HepG2 (cell line): Measurements from ENCODE around the gene ATP5F1E. TPM values are rescaled to one million over a fixed set of nuclear protein-coding genes. Genes with fewer than 3 reads are reported as not detected.

Experiments used
- ATAC-seq: fragments of 200-7000 bp; cut with Tn5 transposase; 3 replicates; pipeline ENCODE4 v1.9.1; 2020; ENCODE audit warnings: mild to moderate bottlenecking, moderate library complexity
- BruUV-seq: library from RNA; stranded (reverse); fragments of 400-500 nt; replicated peaks from 2 replicates; lab custom pipeline; 2021; lab: Mats Ljungman, UMichigan
- CTCF ChIA-PET: fragments of 300-600 bp; formaldehyde crosslinking; extraction: SDS; loops from one replicate; lab custom pipeline; 2021; ENCODE audit warnings: low total read pairs, inconsistent platforms, low intra/inter-chr PET ratio; lab: Yijun Ruan, JAX
- POLR2A ChIA-PET: fragments of 350-600 bp; sonication (Branson Sonifier 250); formaldehyde crosslinking; loops from one replicate; lab custom pipeline; 2020; ENCODE audit warnings: antibody characterized with exemption, inconsistent platforms; lab: Yijun Ruan, JAX
- DNase-seq: peaks from one replicate; pipeline ENCODE4 v3.0.0-alpha.2; 2015; ENCODE audit warnings: low spot score
- FAIRE-seq: peaks from 3 replicates; lab custom pipeline; 2011; peaks lifted over from hg19 to GRCh38; lab: Jason Lieb, UNC
- H2AFZ ChIP-seq: one replicate; pipeline ENCODE4 v1.6.1; 2011; ENCODE audit warnings: low read length, inconsistent platforms
- H3K27ac ChIP-seq: fragments of 300-600 bp; 3 replicates; pipeline ENCODE4 v1.8.0; 2011; ENCODE audit warnings: mixed run types, mild to moderate bottlenecking, mixed read lengths, low read length, inconsistent platforms; ENCODE audit not compliant: insufficient read depth; ENCODE audit errors: extremely low read length
- H3K27me3 ChIP-seq, 2 experiments: fragments of 200-600 bp in 1 of 2; 2 replicates in 1 of 2; 3 replicates in 1 of 2; pipeline versions ENCODE4 v1.6.0 to v1.8.0; 2011; ENCODE audit warnings: low read length in 2 of 2, mild to moderate bottlenecking in 2 of 2, moderate library complexity in 2 of 2, inconsistent platforms in 1 of 2; ENCODE audit not compliant: insufficient read depth in 2 of 2, control insufficient read depth in 1 of 2
- H3K36me3 ChIP-seq, 2 experiments: fragments of 200-600 bp in 1 of 2; replicated peaks in 1 of 2; 2 replicates in 1 of 2; 3 replicates in 1 of 2; pipeline versions ENCODE4 v1.5.1 to v1.8.0; 2011; ENCODE audit warnings: low read length in 2 of 2, inconsistent platforms in 1 of 2; ENCODE audit not compliant: insufficient read depth in 2 of 2, control insufficient read depth in 1 of 2
- H3K4me1 ChIP-seq: 2 replicates; pipeline ENCODE4 v1.5.1; 2012; ENCODE audit warnings: low read length, inconsistent platforms; ENCODE audit not compliant: insufficient read depth
- H3K4me2 ChIP-seq: 2 replicates; pipeline ENCODE4 v1.6.0; 2011; ENCODE audit warnings: low read depth, low read length, inconsistent platforms
- H3K4me3 ChIP-seq, 3 experiments: fragments of 200-600 bp in 1 of 3; sonication (generic), shearing (Covaris generic) in 1 of 3; replicated peaks in 1 of 3; 2 replicates each; pipeline ENCODE4 v1.5.1; 2011 to 2016; ENCODE audit warnings: low read length in 3 of 3, inconsistent platforms in 2 of 3, low read depth in 2 of 3, mild to moderate bottlenecking in 2 of 3, control low read depth in 1 of 3, mixed read lengths in 1 of 3; ENCODE audit not compliant: insufficient read depth in 1 of 3
- H3K79me2 ChIP-seq: one replicate; pipeline ENCODE4 v1.6.1; 2011; ENCODE audit warnings: low read length, inconsistent platforms; ENCODE audit not compliant: insufficient read depth
- H3K9ac ChIP-seq: 2 replicates; pipeline ENCODE4 v1.6.0; 2011; ENCODE audit warnings: mild to moderate bottlenecking, low read depth, low read length, inconsistent platforms; ENCODE audit not compliant: insufficient read depth
- H3K9me3 ChIP-seq: 2 replicates; pipeline ENCODE4 v1.5.1; 2012; ENCODE audit warnings: mild to moderate bottlenecking, low read length
- H4K20me1 ChIP-seq: 2 replicates; pipeline ENCODE4 v1.6.0; 2011; ENCODE audit warnings: inconsistent platforms, mild to moderate bottlenecking, low read length, moderate library complexity; ENCODE audit not compliant: insufficient read depth
- BRCA1 ChIP-seq: sonication (generic); formaldehyde crosslinking; IDR thresholded peaks from 2 replicates; pipeline ENCODE4 v1.4.0; 2020; ENCODE audit warnings: missing genetic modification reagents
- HCFC1 ChIP-seq: fragments of 150-350 bp; IDR thresholded peaks from 2 replicates; pipeline ENCODE4 v1.6.1; 2014; ENCODE audit warnings: low read depth, low read length
- HNRNPH1 ChIP-seq: fragments of 200-400 bp; formaldehyde crosslinking; optimal IDR thresholded peaks from 2 replicates; pipeline ENCODE3; 2017; ENCODE audit warnings: mild to moderate bottlenecking, low read depth, low read length
- NCOA2 ChIP-seq: sonication (generic); formaldehyde crosslinking; IDR thresholded peaks from 2 replicates; pipeline ENCODE4 v1.8.0; 2022; ENCODE audit warnings: inconsistent platforms
- RFXAP ChIP-seq: sonication (generic); formaldehyde crosslinking; IDR thresholded peaks from 2 replicates; pipeline ENCODE4 v1.4.0; 2020; ENCODE audit warnings: missing genetic modification reagents, borderline replicate concordance
- SETDB1 ChIP-seq: sonication (generic); formaldehyde crosslinking; IDR thresholded peaks from 2 replicates; pipeline ENCODE4 v1.5.1; 2020; ENCODE audit warnings: missing genetic modification reagents, mild to moderate bottlenecking, borderline replicate concordance
- TEAD3 ChIP-seq: optimal IDR thresholded peaks from 2 replicates; pipeline ENCODE3; 2016; ENCODE audit warnings: borderline replicate concordance
- ZBTB38 ChIP-seq: sonication (generic); formaldehyde crosslinking; IDR thresholded peaks from 2 replicates; pipeline ENCODE4 v1.5.1; 2020; ENCODE audit warnings: mild to moderate bottlenecking, missing genetic modification reagents
- ZNF17 ChIP-seq: sonication (generic); formaldehyde crosslinking; IDR thresholded peaks from 2 replicates; pipeline ENCODE4 v1.5.0; 2020; ENCODE audit warnings: mild to moderate bottlenecking, missing genetic modification reagents
- ZNF20 ChIP-seq: sonication (generic); formaldehyde crosslinking; IDR thresholded peaks from 2 replicates; pipeline ENCODE4 v1.4.0; 2020; ENCODE audit warnings: mild to moderate bottlenecking, moderate library complexity, missing genetic modification reagents
- WGBS: methylation state at CpG from one replicate; pipeline ENCODE4 v1.1.6; 2017; ENCODE audit warnings: low lambda C conversion rate; 5-methylcytosine and 5-hydroxymethylcytosine counted together
- in situ Hi-C: cut with HindIII; loops from 2 replicates; pipeline ENCODE4 v1.10.0; 2017; ENCODE audit warnings: low pct_unique_long_range_greater_than_20kb; ENCODE audit not compliant: extremely low pct_ligation_motif_present
- intact Hi-C: fragments of 100-400 bp; cut with micrococcal nuclease; formaldehyde crosslinking; loops from one replicate; pipeline ENCODE4 v1.10.0; 2022; ENCODE audit not compliant: unreplicated experiment
- polyA plus RNA-seq, 8 experiments: library from polyadenylated mRNA; depleted of rRNA in 3 of 8; stranded (reverse) in 7 of 8; unstranded in 1 of 8; fragments of >200 nt; fragmentation: Illumina TruSeq in 4 of 8; extraction: Trizol in 4 of 8; gene quantifications; 2 replicates each; pipeline versions ENCODE4 v1.2.1 to v1.2.3, GENCODE V29; 2011 to 2016; ENCODE audit warnings: low read depth in 4 of 8, missing spikeins in 1 of 8, mixed read lengths in 1 of 8; ENCODE audit not compliant: insufficient read depth in 1 of 8
- total RNA-seq, 5 experiments: library from RNA; depleted of rRNA; stranded (reverse); fragments of >200 nt; fragmentation: Illumina TruSeq; extraction: Trizol; gene quantifications; 2 replicates each; pipeline ENCODE4 v1.2.3, GENCODE V29; 2016; ENCODE audit warnings: low read depth in 1 of 5
- TF ChIP-seq, protein P1 (sequence below): sonication (generic); formaldehyde crosslinking; IDR thresholded peaks from 2 replicates; pipeline ENCODE4 v1.4.0; 2020; ENCODE audit warnings: mild to moderate bottlenecking, missing genetic modification reagents
- TF ChIP-seq, protein P2 (sequence below): sonication (generic); formaldehyde crosslinking; IDR thresholded peaks from 2 replicates; pipeline ENCODE4 v1.5.0; 2020; ENCODE audit warnings: missing genetic modification reagents
- TF ChIP-seq, protein P3 (sequence below): sonication (generic); formaldehyde crosslinking; IDR thresholded peaks from 2 replicates; pipeline ENCODE4 v1.5.1; 2020; ENCODE audit warnings: mild to moderate bottlenecking, missing genetic modification reagents, moderate library complexity

ATP5F1E gene
- total and polyA plus RNA-seq, 2 of the 13 experiments (the other 11 are each of a cell fraction or from before 2014, with no cell fraction given), result 121 to 134 TPM

DNA sequence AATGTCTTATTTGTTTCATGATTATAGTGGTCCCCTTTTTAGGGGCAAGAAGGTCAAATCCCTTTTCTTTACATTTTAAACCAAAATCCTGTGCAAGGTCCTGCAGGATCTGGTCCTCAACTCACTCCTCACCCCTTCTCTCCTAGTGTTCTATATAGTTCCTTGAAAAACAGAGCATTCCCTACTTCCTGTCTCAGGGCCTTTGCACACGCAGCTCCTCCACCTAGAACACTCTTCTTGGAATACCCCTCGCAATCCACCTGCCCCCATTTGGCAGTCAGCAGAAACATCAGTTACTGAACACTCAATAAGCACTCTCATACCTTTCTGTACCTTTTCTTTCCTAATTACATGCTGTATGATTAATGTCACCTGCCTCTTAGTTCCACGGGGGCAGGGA lies 3.2 kb upstream of the ATP5F1E start:
- peaks cover 32% of the 10 kb centered on the region for H3K79me2 ChIP-seq
- peaks cover 27% of the 10 kb centered on the region for H3K4me1 ChIP-seq
- ATAC-seq, result no peak
- peaks cover 0 to 1% of the 10 kb centered on the region in 2 experiments; a peak in 1 of 5 replicates for H3K36me3 ChIP-seq
- 0 out of 2 replicates have a peak, but pooled peaks cover 4% of the 10 kb centered on the region for H4K20me1 ChIP-seq
- H3K9ac ChIP-seq, result no peak overlapping the region
- H3K27ac ChIP-seq, result no peak overlapping the region
- BruUV-seq, result no TSS peak
- in situ Hi-C loops (no loop called here), intact Hi-C loops (no loop called here)
- CTCF ChIA-PET, result no interaction called here
- POLR2A ChIA-PET, result no interaction called here
- no peaks in the 10 kb centered on the region; a peak in 1 of 5 replicates for H3K27me3 ChIP-seq
- no peak overlapping the region for H2AFZ ChIP-seq
- H3K4me3 ChIP-seq, result no peak overlapping the region
- WGBS, result 74% methylated on average over 3 of the region's 3 CpGs
- no peak overlapping the region for H3K4me2 ChIP-seq
- H3K9me3 ChIP-seq, result no peaks in the 10 kb centered on the region
- DNase-seq, result no peak
- no peak for FAIRE-seq
- TF ChIP-seq HCFC1 (no peak), ZNF17 (CRISPR knock-in tag) (no peak), NCOA2 (CRISPR knock-in tag) (no peak), SETDB1 (CRISPR knock-in tag) (no peak), ZBTB38 (CRISPR knock-in tag) (no peak), TEAD3 (no peak), BRCA1 (CRISPR knock-in tag) (no peak), HNRNPH1 (no peak), RFXAP (CRISPR knock-in tag) (no peak), ZNF20 (CRISPR knock-in tag) (no peak)
- TF ChIP-seq, protein P1, sequence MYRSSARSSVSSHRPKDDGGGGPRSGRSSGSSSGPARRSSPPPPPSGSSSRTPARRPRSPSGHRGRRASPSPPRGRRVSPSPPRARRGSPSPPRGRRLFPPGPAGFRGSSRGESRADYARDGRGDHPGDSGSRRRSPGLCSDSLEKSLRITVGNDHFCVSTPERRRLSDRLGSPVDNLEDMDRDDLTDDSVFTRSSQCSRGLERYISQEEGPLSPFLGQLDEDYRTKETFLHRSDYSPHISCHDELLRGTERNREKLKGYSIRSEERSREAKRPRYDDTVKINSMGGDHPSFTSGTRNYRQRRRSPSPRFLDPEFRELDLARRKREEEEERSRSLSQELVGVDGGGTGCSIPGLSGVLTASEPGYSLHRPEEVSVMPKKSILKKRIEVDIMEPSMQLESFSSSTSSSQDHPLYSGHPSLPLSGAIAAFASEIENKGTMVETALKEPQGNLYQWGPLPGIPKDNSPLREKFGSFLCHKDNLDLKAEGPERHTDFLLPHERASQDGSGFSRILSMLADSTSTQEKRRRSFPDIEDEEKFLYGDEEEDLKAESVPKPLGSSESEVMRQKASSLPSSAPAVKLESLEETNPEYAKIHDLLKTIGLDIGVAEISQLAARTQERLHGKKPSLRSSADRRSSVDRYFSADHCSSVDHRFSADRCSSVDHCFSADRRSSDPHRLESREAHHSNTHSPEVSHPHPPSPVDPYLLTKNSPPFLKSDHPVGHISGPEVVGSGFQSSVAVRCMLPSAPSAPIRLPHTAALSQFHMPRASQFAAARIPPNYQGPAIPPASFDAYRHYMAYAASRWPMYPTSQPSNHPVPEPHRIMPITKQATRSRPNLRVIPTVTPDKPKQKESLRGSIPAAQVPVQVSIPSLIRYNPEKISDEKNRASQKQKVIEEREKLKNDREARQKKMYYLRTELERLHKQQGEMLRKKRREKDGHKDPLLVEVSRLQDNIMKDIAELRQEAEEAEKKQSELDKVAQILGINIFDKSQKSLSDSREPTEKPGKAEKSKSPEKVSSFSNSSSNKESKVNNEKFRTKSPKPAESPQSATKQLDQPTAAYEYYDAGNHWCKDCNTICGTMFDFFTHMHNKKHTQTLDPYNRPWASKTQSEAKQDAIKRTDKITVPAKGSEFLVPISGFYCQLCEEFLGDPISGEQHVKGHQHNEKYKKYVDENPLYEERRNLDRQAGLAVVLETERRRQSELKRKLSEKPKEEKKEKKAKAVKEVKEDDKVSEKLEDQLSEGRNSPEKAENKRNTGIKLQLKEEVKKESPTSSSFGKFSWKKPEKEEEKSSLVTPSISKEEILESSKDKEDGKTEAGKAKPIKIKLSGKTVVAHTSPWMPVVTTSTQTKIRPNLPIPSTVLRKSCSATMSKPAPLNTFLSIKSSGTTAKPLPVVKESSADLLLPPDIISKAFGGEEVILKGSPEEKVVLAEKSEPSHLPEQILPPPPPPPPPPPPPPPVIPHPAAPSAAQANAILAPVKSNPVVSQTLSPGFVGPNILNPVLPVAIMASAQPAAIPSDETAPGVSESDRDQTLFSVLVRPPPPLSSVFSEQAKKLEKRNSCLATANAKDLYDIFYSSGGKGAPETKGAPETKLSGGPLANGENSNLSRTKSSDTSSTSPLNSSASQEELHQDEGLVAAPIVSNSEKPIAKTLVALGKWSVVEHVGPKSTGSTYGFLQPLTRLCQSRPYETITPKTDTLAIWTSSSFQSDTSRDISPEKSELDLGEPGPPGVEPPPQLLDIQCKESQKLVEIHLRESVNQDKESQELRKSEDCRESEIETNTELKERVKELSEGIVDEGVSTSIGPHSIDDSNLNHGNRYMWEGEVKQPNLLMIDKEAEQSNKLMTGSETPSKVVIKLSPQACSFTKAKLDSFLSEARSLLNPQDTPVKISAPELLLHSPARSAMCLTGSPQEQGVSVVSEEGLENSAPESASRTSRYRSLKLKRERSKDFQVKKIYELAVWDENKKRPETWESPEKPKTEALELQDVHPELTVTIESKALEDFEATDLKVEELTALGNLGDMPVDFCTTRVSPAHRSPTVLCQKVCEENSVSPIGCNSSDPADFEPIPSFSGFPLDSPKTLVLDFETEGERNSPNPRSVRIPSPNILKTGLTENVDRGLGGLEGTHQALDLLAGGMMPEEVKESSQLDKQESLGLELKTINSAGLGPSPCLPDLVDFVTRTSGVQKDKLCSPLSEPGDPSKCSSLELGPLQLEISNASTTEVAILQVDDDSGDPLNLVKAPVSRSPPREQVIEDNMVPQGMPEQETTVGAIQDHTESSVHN (CRISPR knock-in tag), result no peak
- TF ChIP-seq, protein P2, sequence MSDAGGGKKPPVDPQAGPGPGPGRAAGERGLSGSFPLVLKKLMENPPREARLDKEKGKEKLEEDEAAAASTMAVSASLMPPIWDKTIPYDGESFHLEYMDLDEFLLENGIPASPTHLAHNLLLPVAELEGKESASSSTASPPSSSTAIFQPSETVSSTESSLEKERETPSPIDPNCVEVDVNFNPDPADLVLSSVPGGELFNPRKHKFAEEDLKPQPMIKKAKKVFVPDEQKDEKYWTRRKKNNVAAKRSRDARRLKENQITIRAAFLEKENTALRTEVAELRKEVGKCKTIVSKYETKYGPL, result no peak
- TF ChIP-seq, protein P3, sequence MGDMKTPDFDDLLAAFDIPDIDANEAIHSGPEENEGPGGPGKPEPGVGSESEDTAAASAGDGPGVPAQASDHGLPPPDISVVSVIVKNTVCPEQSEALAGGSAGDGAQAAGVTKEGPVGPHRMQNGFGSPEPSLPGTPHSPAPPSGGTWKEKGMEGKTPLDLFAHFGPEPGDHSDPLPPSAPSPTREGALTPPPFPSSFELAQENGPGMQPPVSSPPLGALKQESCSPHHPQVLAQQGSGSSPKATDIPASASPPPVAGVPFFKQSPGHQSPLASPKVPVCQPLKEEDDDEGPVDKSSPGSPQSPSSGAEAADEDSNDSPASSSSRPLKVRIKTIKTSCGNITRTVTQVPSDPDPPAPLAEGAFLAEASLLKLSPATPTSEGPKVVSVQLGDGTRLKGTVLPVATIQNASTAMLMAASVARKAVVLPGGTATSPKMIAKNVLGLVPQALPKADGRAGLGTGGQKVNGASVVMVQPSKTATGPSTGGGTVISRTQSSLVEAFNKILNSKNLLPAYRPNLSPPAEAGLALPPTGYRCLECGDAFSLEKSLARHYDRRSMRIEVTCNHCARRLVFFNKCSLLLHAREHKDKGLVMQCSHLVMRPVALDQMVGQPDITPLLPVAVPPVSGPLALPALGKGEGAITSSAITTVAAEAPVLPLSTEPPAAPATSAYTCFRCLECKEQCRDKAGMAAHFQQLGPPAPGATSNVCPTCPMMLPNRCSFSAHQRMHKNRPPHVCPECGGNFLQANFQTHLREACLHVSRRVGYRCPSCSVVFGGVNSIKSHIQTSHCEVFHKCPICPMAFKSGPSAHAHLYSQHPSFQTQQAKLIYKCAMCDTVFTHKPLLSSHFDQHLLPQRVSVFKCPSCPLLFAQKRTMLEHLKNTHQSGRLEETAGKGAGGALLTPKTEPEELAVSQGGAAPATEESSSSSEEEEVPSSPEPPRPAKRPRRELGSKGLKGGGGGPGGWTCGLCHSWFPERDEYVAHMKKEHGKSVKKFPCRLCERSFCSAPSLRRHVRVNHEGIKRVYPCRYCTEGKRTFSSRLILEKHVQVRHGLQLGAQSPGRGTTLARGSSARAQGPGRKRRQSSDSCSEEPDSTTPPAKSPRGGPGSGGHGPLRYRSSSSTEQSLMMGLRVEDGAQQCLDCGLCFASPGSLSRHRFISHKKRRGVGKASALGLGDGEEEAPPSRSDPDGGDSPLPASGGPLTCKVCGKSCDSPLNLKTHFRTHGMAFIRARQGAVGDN (CRISPR knock-in tag), result no peak
